Cerebellar nuclear complex (tissue), 1 donor: ENCODE results near the gene TCN2.
"Not testable (repeated sequence)": the region's sequence is repeated elsewhere in the genome, so short reads cannot be mapped to it uniquely, and the experiment has no call there.

Source experiments
- DNase-seq, 2 experiments: peaks; one replicate each; lab custom pipeline; 2025; lab: John Stamatoyannopoulos, UW

The TCN2 gene

GRCh38 chr22:30578481-30578880 lies 28.5 kb upstream of the TCN2 start:
- no peak for DNase-seq

- no peak for DNase-seq
These were observed 26.1 kb upstream of the TCN2 start for GRCh38 chr22:30580896-30581295.

DNA sequence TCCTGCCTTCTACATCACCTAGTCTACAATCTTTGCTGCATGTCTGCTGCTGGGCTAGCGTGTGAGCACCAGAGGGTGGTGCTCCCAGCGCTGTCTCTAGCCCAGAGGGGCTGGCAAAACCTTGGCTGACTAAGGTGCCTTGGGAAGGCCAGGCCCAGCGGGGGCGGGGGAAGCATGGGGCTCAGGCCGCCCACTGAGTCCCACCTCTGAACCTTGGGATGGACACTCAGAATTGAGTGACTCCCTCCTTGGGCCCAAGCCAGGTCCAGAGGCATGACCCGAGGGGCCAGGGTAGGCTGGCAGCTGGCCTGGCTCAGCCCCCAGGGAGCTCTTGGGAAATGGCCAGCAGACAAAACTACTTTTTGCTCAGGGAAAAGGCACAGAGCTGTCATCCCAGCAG lies 24.9 kb upstream of the TCN2 start:
- no peak for DNase-seq

GRCh38 chr22:30582788-30583545 lies 24.0 kb upstream of the TCN2 start:
- DNase-seq = no peak

- no peak for DNase-seq
These were observed 22.5 kb upstream of the TCN2 start for GRCh38 chr22:30584441-30584840.

- DNase-seq = no peak
These were observed 20.6 kb upstream of the TCN2 start for GRCh38 chr22:30586414-30586813.

DNA sequence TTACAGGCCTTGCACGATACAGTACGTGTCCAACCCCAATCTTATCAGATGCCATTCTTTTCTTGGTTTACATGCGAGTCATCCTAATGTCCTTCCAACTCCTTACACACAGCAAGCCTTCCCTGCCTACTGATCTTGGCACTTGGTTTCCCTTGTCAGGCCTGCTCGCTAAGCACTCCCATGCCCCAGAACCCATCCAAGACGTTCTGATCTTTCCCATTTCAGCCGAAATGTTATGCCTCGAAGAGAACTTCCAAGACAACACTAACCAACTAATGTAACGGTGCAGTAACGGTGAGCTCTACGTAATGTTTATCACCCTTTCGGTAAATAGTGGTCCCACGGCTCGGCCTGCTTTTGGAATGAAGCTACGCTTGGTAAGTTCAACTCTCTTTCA lies 15.8 kb upstream of the TCN2 start:
- no peak for DNase-seq

GRCh38 chr22:30591588-30592359 lies 15.2 kb upstream of the TCN2 start, which contains the start of gene PES1:
TSS of gene PES1 (minus strand) at chr22:30591910. CDS start at chr22:30591833, 77 bp downstream.
- peak; percentile 56 to 92 for DNase-seq

GRCh38 chr22:30592360-30592713 lies 14.6 kb upstream of the TCN2 start:
- DNase-seq = not testable (repeated sequence)

GRCh38 chr22:30596199-30596598 lies 10.8 kb upstream of the TCN2 start:
- DNase-seq = no peak

GRCh38 chr22:30596886-30597285 lies 10.1 kb upstream of the TCN2 start:
- DNase-seq = no peak

DNA sequence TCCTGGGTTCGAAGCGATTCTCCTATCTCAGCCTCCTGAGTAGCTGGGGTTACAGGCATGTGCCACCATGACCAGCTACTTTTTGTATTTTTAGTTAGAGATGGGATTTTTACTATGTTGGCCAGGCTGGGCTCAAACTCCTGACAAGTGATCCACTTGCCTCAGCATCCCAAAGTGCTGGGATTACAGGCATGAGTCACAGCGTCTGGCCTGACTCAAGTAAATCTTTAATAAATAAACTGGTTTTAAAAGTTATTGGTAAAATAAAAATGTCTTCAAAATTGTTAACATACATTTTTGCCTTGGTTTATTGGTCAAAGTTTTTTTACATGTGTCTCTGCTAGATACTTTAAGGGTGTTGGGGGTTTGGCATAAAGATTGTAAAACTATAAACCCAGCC lies 8.0 kb upstream of the TCN2 start:
- DNase-seq = no peak

DNA sequence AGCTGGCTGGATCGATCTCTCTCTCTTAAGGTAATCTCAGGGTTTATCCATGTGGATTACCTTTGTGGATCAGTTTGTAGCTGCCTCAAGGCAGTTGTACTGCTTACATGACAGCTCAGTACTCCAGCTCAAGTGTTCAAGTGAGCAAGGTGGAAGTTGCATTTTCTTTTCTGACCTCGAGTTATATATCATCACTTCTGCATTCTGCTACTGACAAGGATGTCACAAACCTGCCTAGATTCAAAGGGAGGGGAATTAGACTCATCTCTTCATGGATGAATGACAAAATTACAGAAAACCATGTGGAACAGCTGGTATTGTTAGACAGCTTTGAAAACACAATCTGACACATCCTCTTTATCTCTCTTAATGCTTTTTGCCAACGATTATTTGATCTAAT lies 6.1 kb upstream of the TCN2 start:
- no peak for DNase-seq

- no peak for DNase-seq
These were observed 5.5 kb upstream of the TCN2 start for GRCh38 chr22:30601464-30601863.

DNA sequence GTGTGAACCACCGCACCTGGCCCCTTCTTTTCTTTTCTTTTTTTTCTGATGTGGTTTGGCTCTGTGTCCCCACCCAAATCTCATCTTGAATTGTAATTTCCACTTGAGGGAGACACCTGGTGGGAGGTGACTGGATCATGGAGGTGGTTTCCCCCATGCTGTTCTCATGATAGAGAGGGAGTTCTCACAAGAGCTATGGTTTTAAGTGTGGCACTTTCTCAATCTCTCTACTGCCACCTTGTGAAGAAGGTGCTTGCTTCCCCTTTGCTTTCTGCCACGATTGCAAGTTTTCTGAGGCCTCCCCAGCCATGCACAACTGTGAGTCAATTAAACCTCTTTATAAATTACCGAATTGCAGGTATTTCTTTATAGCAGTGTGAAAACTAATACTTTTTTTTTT lies 4.9 kb upstream of the TCN2 start:
- DNase-seq = no peak

DNA sequence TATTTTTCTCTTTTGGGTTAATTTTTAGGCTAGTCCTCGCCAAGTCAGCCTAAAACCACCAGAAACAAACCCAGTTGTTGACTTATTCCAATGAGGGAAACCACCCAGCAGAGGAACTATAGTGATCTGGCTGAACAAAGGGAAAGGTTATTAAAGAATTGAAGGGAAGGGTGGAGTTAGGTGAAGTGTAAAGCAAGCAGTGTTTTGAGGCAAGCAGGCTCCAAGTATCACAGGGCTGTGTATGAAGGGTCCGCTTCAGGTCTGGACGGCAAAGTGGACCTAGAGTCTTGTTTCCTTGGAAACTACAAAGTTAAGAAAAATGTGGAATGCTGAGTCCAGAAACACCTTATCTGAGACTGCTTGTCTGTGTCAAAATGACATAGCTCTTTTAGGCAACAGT lies 3.2 kb upstream of the TCN2 start:
- DNase-seq = no peak

GRCh38 chr22:30604723-30605122 lies 2.3 kb upstream of the TCN2 start:
- no peak for DNase-seq

GRCh38 chr22:30605449-30606110 lies 1.4 kb upstream of the TCN2 start:
- DNase-seq = no peak

DNA sequence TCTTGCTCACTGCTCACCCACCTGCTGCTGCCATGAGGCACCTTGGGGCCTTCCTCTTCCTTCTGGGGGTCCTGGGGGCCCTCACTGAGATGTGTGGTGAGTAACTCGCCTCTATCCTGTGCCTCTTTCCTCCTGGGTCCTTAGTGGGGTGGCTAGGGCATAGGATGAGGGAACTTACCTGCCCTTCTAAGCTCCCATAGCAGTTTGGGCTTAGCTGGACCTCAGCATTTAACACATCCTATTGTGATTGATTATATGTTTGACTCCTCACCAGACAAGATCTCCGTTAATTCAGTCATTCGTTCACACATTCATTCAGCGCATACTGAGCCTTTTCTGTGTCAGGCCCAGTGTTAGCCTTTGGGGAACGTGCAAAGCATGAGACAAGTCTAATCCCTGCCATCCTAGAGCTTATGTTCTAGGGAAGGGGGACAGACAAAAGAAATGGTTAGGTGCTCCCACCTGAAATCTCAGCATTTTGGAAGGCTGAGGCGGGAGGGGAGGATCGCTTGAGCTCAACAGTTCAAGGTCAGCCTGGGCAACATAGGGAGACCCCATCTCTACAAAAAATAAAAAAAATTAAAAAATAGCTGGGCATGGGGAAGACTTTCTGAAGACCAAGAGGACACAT lies 441 bp downstream of the TCN2 start:
- DNase-seq = no peak

DNA sequence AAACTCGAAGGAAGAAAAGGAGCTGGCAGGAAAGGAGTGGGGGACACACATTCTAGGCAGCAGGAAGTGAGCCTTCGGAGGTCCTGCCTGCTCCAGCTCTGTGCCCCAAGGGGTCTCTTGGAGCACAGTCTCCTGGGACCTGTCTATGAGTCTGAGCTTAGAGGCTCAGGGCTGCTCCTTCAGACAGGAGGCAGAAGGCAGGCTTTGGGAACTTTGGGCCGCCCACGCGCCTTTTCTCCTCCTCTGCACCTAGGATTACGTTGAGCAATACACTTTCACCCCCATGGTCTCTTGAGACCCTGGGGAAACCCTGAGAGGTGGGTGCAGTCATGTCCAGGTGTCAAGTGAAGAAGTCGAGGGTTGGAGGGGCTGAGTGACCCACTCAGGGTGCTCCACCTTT lies 965 bp downstream of the TCN2 start:
- DNase-seq = no peak

GRCh38 chr22:30609260-30610185 lies 2.5 kb downstream of the TCN2 start:
- no peak for DNase-seq
